Activated CD4-positive, alpha-beta T cell treated with anti-CD3 and anti-CD28 coated beads for 24 hours (primary cell): ENCODE results near the gene PEAK1.
"Not testable (repeated sequence)": the region's sequence is repeated elsewhere in the genome, so short reads cannot be mapped to it uniquely, and the experiment has no call there.

Experiments used
- DNase-seq, 2 donors: peaks; one replicate each; pipeline ENCODE4 v3.0.0-alpha.2; 2020; ENCODE audit warnings: low read depth in 2 of 2

Gene PEAK1

DNA sequence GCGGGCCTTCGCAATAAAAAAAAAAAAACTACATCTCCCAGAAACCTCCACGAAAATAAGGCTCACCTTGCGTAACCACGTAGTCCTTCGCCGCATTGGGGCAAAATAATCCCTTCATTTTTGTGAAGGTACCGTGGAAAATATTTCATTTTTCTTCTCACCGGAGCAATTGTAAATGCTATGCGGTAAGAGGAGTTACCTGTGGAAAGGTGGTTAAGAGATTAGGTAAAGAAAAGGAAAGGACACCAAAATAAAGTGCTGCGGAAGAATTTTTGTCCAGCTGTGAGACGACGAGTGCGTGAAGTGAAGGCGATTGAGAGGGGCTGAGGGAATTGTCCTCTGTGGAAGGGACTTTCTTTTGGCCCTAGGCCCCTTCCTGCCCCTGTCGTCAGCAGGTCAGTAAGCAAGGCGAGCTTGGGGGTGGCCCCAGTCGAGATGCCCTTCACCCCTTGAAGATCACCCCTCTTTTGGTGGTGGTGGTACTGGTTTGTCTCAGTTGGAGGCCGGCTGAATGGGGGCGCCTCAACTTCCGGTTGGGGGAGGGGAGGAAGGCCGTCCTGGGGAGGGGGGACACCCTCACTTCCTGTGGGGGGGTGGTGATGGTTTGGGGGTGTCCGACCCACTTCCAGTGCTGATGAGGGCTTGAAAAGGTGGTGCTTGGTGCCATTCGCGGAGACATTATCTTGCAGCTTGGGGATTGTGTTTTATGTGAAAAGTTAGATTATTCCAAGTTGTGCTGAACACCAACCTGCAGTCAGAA, 886 bp upstream of the PEAK1 start, which contains the start of gene HMG20A:
Gene HMG20A (plus strand): TSS at position 279 of the 760 bp plus-strand sequence. CDS start 37,520 bp downstream, outside the sequence.
- peak; percentile 35 to 39 for DNase-seq

GRCh38 chr15:77418966-77419835, 703 bp downstream of the PEAK1 start:
- DNase-seq: peak; percentile 15 to 16

GRCh38 chr15:77418391-77418965, 1.4 kb downstream of the PEAK1 start:
- DNase-seq: no peak

- DNase-seq: no peak
Measured at GRCh38 chr15:77417602-77418001, 2.3 kb downstream of the PEAK1 start.

DNA sequence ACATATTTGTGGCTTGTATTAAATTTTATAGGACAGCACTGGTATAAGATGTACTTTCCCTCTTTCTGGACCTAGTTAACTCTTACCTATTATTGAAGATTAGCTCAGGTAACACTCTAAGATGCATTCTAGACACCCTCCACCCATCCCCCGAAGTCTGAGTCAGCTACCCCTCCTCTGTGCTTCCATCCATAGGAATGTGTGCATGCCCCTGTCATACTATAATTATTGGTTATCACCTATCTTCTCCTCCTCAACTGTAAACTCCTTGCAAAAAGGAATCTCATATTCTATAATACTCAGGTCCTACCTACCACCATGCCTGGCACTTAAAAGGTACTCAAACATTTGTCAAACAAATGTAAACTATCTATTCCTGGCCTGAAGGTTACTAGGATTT, 3.0 kb downstream of the PEAK1 start:
- no peak for DNase-seq

- no peak for DNase-seq
Measured at GRCh38 chr15:77416148-77416455, 3.8 kb downstream of the PEAK1 start.

- DNase-seq: no peak
Measured at GRCh38 chr15:77415450-77416147, 4.3 kb downstream of the PEAK1 start.

GRCh38 chr15:77414789-77415442, 5.0 kb downstream of the PEAK1 start:
- DNase-seq: no peak

DNA sequence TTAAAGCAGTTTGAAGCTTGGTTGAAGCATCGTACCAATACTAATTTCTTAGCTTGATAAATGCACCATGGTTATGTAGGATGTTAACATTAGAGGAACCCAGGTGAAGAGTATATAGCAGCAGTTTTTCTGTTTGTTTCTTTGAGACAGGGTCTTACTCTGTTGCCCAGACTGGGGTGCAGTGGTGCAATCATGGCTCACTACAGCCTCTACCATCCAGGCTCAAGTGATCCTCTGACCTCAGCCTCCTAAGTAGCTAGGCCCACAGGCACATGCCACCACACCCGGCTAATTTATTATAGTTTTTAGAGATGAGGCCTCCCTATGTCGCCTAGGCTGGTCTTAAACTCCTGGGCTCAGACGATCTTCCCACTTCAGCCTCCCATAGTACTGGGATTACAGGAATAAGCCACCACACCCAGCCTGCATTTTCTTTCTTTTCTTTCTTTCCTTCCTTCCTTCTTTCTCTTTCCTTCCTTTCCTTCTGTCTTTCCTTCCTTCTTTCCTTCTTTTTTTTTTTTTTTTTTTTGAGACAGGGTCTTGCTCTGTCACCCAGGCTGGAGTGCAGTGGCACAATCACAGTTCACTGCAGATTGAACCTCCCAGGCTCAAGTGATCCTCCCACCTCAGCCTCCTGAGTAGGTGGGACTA, 6.1 kb downstream of the PEAK1 start:
- no peak for DNase-seq

GRCh38 chr15:77412972-77413698, 6.8 kb downstream of the PEAK1 start:
- no peak for DNase-seq

- DNase-seq: no peak
Measured at GRCh38 chr15:77411619-77411976, 8.3 kb downstream of the PEAK1 start.

DNA sequence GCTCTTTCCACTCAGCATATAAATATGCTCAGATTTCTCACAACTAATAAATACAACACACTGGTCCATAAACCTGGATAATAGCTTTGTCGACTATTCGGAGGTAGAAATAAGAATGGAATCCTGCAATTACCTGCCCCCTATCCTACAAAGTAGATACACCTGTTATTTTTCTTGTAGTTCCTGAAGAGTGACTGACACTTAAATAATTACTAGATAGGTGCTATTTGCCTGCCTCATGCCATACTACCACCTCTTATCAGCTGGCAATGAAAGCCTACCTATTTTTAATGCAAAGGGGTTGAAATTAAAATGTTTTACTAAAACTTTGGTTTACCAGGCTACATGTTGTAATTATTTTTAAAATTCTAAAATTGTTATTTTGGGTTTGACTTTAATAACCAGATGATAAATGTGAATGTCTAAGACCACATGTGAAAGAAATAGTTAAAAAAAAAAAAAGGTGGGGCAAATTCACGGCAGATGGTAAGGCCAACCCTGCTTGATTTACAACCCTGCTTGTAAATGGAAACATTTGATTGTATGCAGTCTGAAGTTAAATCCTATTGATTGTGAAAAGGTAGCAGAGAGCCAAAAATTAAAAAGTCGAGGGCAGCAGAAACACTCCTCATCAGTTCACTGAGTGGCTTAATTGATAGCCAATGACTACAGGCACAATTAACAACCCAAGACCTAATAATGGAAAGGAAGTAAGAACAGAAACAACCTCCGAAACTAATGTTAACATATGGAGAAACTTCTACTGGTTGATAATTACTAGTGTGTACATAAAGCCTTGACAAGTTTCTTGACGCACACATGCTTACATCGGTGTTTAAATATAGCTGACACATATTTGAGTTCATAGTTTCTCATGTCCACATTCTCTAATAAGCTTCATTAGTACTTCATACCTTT, 8.9 kb downstream of the PEAK1 start:
- DNase-seq: no peak

- DNase-seq: not testable (repeated sequence)
Measured at GRCh38 chr15:77410157-77410500, 9.8 kb downstream of the PEAK1 start.

DNA sequence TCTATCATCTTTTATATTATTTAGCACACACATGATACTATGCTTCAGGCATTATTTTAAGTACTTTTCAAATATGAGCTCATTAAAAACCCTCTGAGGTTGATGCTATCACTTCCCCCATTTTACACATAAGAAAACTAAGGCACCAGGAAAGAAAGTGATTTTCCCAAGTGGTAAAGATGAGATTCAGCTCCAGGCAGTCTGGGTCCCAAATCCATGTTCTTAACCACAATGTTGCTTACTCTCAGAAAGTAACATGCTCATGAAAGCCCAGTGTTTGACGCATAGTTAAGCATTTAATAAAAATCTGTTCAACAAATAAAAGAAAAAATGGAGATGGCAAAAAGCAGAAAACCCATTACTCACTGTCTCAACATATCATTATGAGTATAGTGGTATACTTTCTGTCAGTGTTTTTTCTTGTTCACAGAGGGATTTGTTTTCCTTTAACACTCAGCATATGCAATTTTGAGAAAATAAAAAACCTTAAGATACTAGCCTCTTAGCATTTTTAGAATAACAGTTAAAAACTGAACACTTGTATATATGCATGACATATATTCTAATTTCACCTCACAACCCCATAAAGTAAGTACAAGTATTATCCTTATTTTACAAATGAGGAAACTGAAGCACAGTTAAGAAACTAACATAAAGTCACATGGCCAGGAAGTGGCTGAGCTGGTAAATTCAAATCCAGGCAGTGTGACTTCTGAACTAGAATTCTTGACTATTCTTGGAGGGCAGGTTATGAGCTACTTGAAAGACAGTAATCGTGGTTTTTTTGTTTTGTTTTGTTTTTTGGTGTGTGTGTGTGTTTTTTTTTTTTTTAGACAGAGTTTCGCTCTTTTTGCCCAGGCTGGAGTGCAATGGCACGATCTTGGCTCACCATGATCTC, 10.4 kb downstream of the PEAK1 start:
- DNase-seq: no peak

DNA sequence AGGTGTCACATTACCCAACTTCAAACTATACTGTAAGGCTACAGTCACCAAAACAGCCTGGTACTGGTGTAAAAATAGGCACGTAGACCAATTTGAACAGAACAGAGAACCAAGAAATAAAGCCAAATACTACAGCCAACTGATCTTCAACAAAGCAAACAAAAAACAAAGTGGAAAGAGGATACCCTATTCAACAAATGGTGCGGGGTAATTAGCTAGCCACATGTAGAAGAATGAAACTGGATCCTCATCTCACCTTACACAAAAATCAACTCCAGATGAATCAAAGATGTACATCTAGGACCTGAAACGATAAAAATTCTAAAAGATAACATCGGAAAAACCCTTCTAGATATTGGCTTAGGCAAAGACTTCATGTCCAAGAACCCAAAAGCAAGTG, 13.1 kb downstream of the PEAK1 start:
- DNase-seq: no peak

GRCh38 chr15:77406173-77406759, 13.6 kb downstream of the PEAK1 start:
- not testable (repeated sequence) for DNase-seq

GRCh38 chr15:77402740-77403379, 17.0 kb downstream of the PEAK1 start:
- no peak for DNase-seq
